GM18507 (cell line): Measurements from ENCODE around the gene KRTAP21-1.
"Not testable (repeated sequence)": the region's sequence is repeated elsewhere in the genome, so short reads cannot be mapped to it uniquely, and the experiment has no call there.

Experiments used
- DNase-seq: peaks from one replicate; pipeline ENCODE4 v3.0.0; 2011; ENCODE audit warnings: low read depth; ENCODE audit not compliant: insufficient read length; ENCODE audit errors: extremely low spot score
- FAIRE-seq: peaks from 2 replicates; lab custom pipeline; 2011; peaks lifted over from hg19 to GRCh38; lab: Jason Lieb, UNC

Gene KRTAP21-1

GRCh38 chr21:30755328-30755727 lies at the start of gene KRTAP21-1:
Gene KRTAP21-1 (minus strand): TSS chr21:30755428. CDS start chr21:30755378, 50 bp downstream.
- FAIRE-seq, DNase-seq: not testable (repeated sequence)

DNA sequence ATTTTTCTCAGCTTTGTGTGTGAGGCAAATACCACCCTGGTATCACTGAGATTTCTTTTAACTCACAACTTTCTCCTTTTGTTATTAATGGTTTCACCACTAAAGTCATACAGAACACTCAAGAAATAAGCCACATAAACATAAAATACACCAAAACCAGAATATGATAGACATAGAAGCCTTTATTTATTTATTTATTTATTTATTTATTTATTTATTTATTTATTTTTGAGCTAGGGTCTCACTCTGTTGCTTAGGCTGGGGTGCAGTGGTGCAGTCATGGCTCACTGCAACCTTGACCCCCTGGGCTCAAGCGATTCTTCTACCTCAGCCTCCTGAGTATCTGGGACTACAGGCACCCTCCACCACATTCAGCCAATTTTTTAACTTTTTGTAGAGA lies 45.4 kb upstream of the KRTAP21-1 start:
- DNase-seq = no peak
- FAIRE-seq = no peak

DNA sequence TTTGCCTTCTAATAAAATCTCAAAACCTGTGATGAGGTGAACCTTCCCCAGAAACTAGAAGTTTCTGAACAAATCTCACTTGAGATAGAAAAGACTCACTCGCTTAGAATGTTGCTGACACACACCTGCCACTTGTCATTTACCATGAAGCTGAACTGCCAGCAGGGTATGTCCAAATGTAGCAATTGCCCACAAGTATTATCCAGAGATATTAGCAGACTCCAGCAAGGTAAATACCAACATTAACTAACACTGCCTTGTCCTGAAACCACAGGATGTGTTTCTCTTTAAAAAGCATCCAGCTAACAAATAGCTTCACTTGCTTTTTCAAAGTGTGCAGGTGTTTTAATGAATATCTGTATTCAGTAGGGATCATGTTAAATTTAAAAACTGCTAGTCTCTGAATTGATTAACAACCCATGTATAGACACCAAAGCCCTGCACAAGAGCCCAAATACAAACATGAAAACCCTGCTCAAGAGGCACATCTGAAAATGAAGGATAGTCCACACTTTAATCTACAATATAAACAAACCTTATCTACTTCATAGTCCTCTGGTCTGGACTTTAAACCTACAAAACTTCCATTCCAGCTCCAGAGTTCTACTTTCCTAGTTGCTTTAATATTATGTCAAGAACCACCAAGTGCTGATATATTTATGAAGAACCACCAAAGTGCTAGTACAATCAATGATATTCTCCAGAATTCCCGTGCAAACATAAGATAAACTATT lies 38.5 kb upstream of the KRTAP21-1 start:
- no peak for DNase-seq
- FAIRE-seq = no peak

GRCh38 chr21:30779249-30779648 lies 24.0 kb upstream of the KRTAP21-1 start:
- FAIRE-seq = no peak
- no peak for DNase-seq

DNA sequence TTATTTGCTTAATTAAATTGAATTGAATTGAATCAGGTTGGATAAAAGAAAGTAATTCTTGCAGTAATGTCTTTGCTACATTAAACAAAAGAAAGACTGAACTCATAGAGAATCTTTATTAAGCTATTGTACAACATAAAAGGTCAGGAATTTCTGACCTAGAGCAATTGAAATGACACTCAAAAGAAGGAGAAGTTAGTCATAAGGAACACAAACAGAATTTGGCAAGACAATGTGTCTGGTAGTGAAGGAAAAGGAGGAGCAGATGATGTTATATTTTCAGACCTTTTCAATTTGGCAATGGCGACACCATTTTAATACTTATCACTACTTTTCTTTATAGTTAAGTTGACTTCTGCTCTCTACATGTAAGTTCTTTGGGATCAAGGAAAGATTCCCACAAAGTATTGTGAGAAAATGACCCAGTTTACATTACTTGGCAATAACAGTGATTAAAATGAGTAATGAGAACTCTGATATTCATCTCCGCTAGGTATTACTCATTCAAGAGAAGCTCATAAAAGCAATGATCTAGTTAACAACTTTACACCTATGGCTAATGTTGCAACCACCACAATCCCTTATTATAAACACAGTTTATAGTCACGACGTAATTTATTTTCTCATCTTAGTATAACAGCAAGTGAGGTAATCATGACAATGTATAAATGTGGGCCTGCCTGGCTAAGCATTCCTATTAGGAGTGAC lies 14.7 kb upstream of the KRTAP21-1 start:
- DNase-seq = no peak
- FAIRE-seq = no peak

- FAIRE-seq = no peak
- DNase-seq = no peak
Measured at GRCh38 chr21:30760776-30761175, 5.5 kb upstream of the KRTAP21-1 start.

- DNase-seq = no peak
- no peak for FAIRE-seq
Measured at GRCh38 chr21:30758306-30758705, 3.1 kb upstream of the KRTAP21-1 start.

DNA sequence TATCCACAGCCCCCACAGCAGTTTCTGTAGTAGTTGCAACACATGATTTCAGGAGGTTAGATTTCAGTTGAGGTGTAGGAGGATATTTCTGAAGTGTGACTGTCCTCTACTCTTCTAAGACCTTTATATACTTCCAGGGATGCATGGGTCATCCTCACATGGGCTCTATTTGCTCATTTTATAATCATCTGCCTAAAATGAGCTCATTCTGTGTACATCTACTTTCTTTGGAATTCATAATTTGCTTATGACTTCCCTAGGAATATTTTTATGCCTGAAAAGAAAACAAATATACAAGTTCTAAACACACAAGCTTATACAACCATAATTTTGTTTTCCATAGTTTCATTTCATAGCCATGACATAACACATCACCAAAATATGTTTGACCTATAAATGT lies 8.1 kb downstream of the KRTAP21-1 start, which contains the start of gene KRTAP21-2:
KRTAP21-2 (minus strand) TSS at position 101 of the 400 bp plus-strand sequence; CDS start at position 44, 57 bp downstream.
- FAIRE-seq = no peak
- no peak for DNase-seq

- DNase-seq (no peak), FAIRE-seq (no peak)
Measured at GRCh38 chr21:30740462-30740861, 14.8 kb downstream of the KRTAP21-1 start.

DNA sequence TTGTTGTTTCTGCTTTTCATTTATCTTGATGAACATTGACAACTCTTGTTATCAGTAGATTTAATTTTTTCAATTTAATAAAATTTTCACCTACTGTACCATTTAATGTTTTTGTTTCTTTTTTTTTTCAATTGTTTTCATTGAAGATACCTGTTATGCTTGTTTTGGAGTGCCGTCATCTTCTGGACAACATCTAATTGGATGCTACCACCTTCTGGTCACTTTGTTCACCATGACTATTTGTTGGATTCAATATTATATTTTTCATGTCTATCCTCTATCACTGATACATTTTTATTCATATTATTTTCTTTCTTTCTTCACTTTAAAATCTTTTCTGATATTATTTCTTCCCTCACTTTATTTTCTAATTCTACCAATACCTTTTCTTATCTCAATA lies 22.2 kb downstream of the KRTAP21-1 start:
- no peak for DNase-seq
- no peak for FAIRE-seq

GRCh38 chr21:30726726-30727125 lies 28.5 kb downstream of the KRTAP21-1 start:
- no peak for DNase-seq
- no peak for FAIRE-seq

GRCh38 chr21:30719401-30719800 lies 35.8 kb downstream of the KRTAP21-1 start:
- FAIRE-seq (no peak), DNase-seq (no peak)

- FAIRE-seq (no peak), DNase-seq (no peak)
Measured at GRCh38 chr21:30718239-30718909, 36.9 kb downstream of the KRTAP21-1 start, which contains the start of gene KRTAP21-3. Gene KRTAP21-3 (minus strand): TSS chr21:30718777. CDS start chr21:30718759, 18 bp downstream.

- DNase-seq (no peak), FAIRE-seq (no peak)
Measured at GRCh38 chr21:30717105-30717504, 38.1 kb downstream of the KRTAP21-1 start.

GRCh38 chr21:30714946-30715345 lies 40.3 kb downstream of the KRTAP21-1 start:
- FAIRE-seq (no peak), DNase-seq (no peak)

DNA sequence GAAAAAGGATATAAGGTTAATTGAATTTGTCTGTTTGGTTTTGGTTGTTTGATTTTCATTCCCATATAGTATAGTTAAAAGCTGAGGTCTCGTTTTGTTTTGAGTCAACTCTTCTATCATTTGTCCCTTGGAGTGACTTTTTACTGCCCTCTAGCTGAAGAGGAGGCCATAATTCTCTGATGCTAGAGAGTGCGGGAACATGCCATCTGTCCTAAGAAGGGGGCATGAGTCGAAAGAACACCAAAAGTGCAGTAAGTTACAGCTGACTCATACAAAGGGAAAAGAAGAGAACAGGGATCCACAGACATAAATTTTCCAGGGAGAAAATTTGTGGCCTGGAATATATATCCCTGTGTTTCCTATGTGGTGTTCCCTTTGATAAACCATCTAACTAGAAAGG lies 40.8 kb downstream of the KRTAP21-1 start:
- DNase-seq (no peak), FAIRE-seq (no peak)

GRCh38 chr21:30713766-30714165 lies 41.5 kb downstream of the KRTAP21-1 start:
- FAIRE-seq (no peak), DNase-seq (no peak)

GRCh38 chr21:30710499-30710898 lies 44.7 kb downstream of the KRTAP21-1 start:
- FAIRE-seq = no peak
- no peak for DNase-seq

GRCh38 chr21:30707409-30707808 lies 47.8 kb downstream of the KRTAP21-1 start:
- FAIRE-seq = no peak
- no peak for DNase-seq
